Ovary (tissue), 3 donors: Measurements from ENCODE around the gene MCTP1.

Experiments used
- CTCF ChIP-seq, 3 donors: fragments of 450-650 bp in 2 of 3; fragments of 200-600 bp in 1 of 3; IDR thresholded peaks; one replicate each; pipeline versions ENCODE4 v1.5.1 to v1.8.0; 2016 to 2022; ENCODE audit warnings: antibody characterized with exemption in 3 of 3, mild to moderate bottlenecking in 1 of 3
- POLR2A ChIP-seq: fragments of 450-650 bp; IDR thresholded peaks from one replicate; pipeline ENCODE4 v1.6.1; 2017; ENCODE audit warnings: antibody characterized with exemption, mild to moderate bottlenecking, moderate library complexity
- donor health status: DM: no; HTN: no; CAD: no.

- no peak for TF ChIP-seq POLR2A
- TF ChIP-seq CTCF (IDR thresholded peaks at IDR 0.05), result no peak
Observed at GRCh38 chr5:94746731-94747124, 538.2 kb downstream of the MCTP1 start.
